NB4 (cell line): Measurements from ENCODE around the gene LRRTM4.

ENCODE experiments used
- MYC ChIP-seq: IDR thresholded peaks from 2 replicates; pipeline ENCODE4 v1.6.1; 2011; ENCODE audit warnings: low read depth, low read length
- TF ChIP-seq, protein P1 (sequence below): IDR thresholded peaks from 2 replicates; pipeline ENCODE4 v1.6.1; 2011; ENCODE audit warnings: low read depth, low read length
- TF ChIP-seq, protein P2 (sequence below): IDR thresholded peaks from one replicate; pipeline ENCODE4 v1.5.1; 2012; ENCODE audit warnings: low read depth, low read length

DNA sequence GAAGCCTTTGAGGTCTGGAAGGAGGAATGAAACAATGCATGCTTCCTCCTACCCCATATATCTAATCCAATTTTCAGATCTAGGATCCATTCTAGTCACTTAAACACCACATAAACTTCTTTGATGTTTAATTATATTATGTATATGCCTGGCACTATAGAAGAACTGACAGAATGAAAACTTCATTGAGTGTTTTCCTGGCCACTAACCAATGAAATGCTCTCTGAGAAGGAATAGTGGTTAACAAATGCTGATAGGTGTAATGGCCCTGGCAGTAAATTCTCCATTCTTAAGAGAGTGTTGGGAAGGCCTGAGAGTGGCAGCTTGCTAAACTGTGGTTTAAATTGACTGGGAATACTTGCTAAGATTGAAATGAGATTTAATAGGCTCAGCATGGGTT, 710.0 kb downstream of the LRRTM4 start:
- TF ChIP-seq, protein P1, sequence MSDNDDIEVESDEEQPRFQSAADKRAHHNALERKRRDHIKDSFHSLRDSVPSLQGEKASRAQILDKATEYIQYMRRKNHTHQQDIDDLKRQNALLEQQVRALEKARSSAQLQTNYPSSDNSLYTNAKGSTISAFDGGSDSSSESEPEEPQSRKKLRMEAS: no peak
- TF ChIP-seq, protein P2, sequence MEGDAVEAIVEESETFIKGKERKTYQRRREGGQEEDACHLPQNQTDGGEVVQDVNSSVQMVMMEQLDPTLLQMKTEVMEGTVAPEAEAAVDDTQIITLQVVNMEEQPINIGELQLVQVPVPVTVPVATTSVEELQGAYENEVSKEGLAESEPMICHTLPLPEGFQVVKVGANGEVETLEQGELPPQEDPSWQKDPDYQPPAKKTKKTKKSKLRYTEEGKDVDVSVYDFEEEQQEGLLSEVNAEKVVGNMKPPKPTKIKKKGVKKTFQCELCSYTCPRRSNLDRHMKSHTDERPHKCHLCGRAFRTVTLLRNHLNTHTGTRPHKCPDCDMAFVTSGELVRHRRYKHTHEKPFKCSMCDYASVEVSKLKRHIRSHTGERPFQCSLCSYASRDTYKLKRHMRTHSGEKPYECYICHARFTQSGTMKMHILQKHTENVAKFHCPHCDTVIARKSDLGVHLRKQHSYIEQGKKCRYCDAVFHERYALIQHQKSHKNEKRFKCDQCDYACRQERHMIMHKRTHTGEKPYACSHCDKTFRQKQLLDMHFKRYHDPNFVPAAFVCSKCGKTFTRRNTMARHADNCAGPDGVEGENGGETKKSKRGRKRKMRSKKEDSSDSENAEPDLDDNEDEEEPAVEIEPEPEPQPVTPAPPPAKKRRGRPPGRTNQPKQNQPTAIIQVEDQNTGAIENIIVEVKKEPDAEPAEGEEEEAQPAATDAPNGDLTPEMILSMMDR: no peak
- TF ChIP-seq MYC: no peak
